ENCODE data around the gene FILIP1L.
A peak's percentile ranks its signal among the peaks of the same experiment; 100 is the strongest.

FILIP1L gene

GRCh38 chr3:99915906-99916432 lies 198.3 kb downstream of the FILIP1L start:
- DNase-seq: no peak

- DNase-seq: no peak
Measured at GRCh38 chr3:99911433-99911832, 202.9 kb downstream of the FILIP1L start.

GRCh38 chr3:99910752-99911290 lies 203.5 kb downstream of the FILIP1L start:
- no peak for DNase-seq

- no peak for DNase-seq
Measured at GRCh38 chr3:99909714-99910495, 204.4 kb downstream of the FILIP1L start.

- DNase-seq: no peak
Measured at GRCh38 chr3:99907959-99908544, 206.2 kb downstream of the FILIP1L start.

- no peak for DNase-seq
Measured at GRCh38 chr3:99903869-99904268, 210.4 kb downstream of the FILIP1L start.

- DNase-seq: no peak
Measured at GRCh38 chr3:99902091-99902490, 212.2 kb downstream of the FILIP1L start.

- no peak for DNase-seq
Measured at GRCh38 chr3:99901200-99901926, 212.9 kb downstream of the FILIP1L start.

- no peak for DNase-seq
Measured at GRCh38 chr3:99900248-99900647, 214.1 kb downstream of the FILIP1L start.

GRCh38 chr3:99899603-99900002 lies 214.7 kb downstream of the FILIP1L start:
- no peak for DNase-seq

- no peak for DNase-seq
Measured at GRCh38 chr3:99896482-99896881, 217.8 kb downstream of the FILIP1L start.

- DNase-seq: peak; percentile 28
Measured at GRCh38 chr3:99895703-99896441, 218.4 kb downstream of the FILIP1L start.

- no peak for DNase-seq
Measured at GRCh38 chr3:99895131-99895696, 219.1 kb downstream of the FILIP1L start.

- no peak for DNase-seq
Measured at GRCh38 chr3:99892332-99892731, 222.0 kb downstream of the FILIP1L start.

- no peak for DNase-seq
Measured at GRCh38 chr3:99891610-99892285, 222.6 kb downstream of the FILIP1L start.

- no peak for DNase-seq
Measured at GRCh38 chr3:99885851-99886250, 228.4 kb downstream of the FILIP1L start.

- DNase-seq: no peak
Measured at GRCh38 chr3:99885085-99885484, 229.2 kb downstream of the FILIP1L start.

GRCh38 chr3:99884484-99884883 lies 229.8 kb downstream of the FILIP1L start:
- no peak for DNase-seq

GRCh38 chr3:99883693-99884092 lies 230.6 kb downstream of the FILIP1L start:
- no peak for DNase-seq

GRCh38 chr3:99883138-99883461 lies 231.2 kb downstream of the FILIP1L start:
- no peak for DNase-seq

GRCh38 chr3:99882436-99883137 lies 231.7 kb downstream of the FILIP1L start:
- no peak for DNase-seq
